H1 (cell line): ENCODE data around the gene NAMPT. TPM values are rescaled to one million over a fixed set of nuclear protein-coding genes. Genes with fewer than 3 reads are reported as not detected.

Experiments used
- CTCF ChIA-PET: fragments of 300-600 bp; sonication (Branson Sonifier 250); formaldehyde crosslinking; loops from one replicate; lab custom pipeline; 2021; ENCODE audit not compliant: partially characterized antibody; lab: Charles Lee
- POLR2A ChIA-PET: fragments of 300-600 bp; sonication (Branson Sonifier 250); formaldehyde crosslinking; loops from one replicate; lab custom pipeline; 2021; ENCODE audit warnings: inconsistent platforms; ENCODE audit not compliant: partially characterized antibody; lab: Charles Lee
- DNase-seq, 2 experiments: peaks; one replicate each; pipeline versions ENCODE4 v3.0.0 to v3.0.0-alpha.2; 2010 to 2022; ENCODE audit warnings: low spot score in 2 of 2, low read depth in 1 of 2, mixed read lengths in 1 of 2
- FAIRE-seq: peaks from 2 replicates; lab custom pipeline; 2011; peaks lifted over from hg19 to GRCh38; lab: Jason Lieb, UNC
- H2AFZ ChIP-seq: 2 replicates; pipeline ENCODE4 v1.8.1; 2012; ENCODE audit warnings: low read length, inconsistent platforms
- H2AK5ac ChIP-seq: 2 replicates; pipeline ENCODE4 v1.6.1; 2013; ENCODE audit warnings: low read depth, low read length
- H2BK120ac ChIP-seq: replicated peaks from 2 replicates; pipeline ENCODE3; 2013; ENCODE audit warnings: low read depth, low read length, inconsistent platforms
- H2BK12ac ChIP-seq: 2 replicates; pipeline ENCODE4 v1.6.1; 2013; ENCODE audit warnings: low read depth, low read length
- H2BK15ac ChIP-seq: 2 replicates; pipeline ENCODE4 v1.6.1; 2013; ENCODE audit warnings: low read length
- H2BK20ac ChIP-seq: 2 replicates; pipeline ENCODE4 v1.6.1; 2013; ENCODE audit warnings: low read length
- H2BK5ac ChIP-seq: 2 replicates; pipeline ENCODE4 v1.6.1; 2013; ENCODE audit warnings: low read depth, low read length
- H3K14ac ChIP-seq: 2 replicates; pipeline ENCODE4 v1.6.1; 2013; ENCODE audit warnings: inconsistent platforms; ENCODE audit not compliant: insufficient read length
- H3K18ac ChIP-seq: 2 replicates; pipeline ENCODE4 v1.6.1; 2013; ENCODE audit warnings: low read length; ENCODE audit errors: extremely low read depth
- H3K23ac ChIP-seq: 2 replicates; pipeline ENCODE4 v1.6.1; 2013; ENCODE audit warnings: inconsistent platforms; ENCODE audit not compliant: insufficient read length
- H3K23me2 ChIP-seq: 2 replicates; pipeline ENCODE4 v1.6.1; 2013; ENCODE audit warnings: low read depth, low read length
- H3K27ac ChIP-seq: 2 replicates; pipeline ENCODE4 v1.6.1; 2011; ENCODE audit warnings: low read depth, low read length, inconsistent platforms
- H3K27me3 ChIP-seq, 4 experiments: replicated peaks in 1 of 4; 1 replicate in 1 of 4; 2 replicates in 3 of 4; pipeline versions ENCODE4 v1.6.1 to v1.8.1; 2011 to 2013; ENCODE audit warnings: low read length in 3 of 4, mild to moderate bottlenecking in 3 of 4, inconsistent platforms in 2 of 4, mixed read lengths in 2 of 4, moderate library complexity in 1 of 4; ENCODE audit not compliant: control insufficient read depth in 3 of 4, insufficient read depth in 3 of 4; ENCODE audit errors: extremely low read depth in 1 of 4
- H3K36me3 ChIP-seq, 4 experiments: 2 replicates each; pipeline versions ENCODE4 v1.6.1 to v1.8.1; 2011 to 2013; ENCODE audit warnings: mild to moderate bottlenecking in 4 of 4, low read length in 3 of 4, moderate library complexity in 2 of 4, control low read depth in 1 of 4, inconsistent platforms in 1 of 4; ENCODE audit not compliant: insufficient read depth in 4 of 4, control insufficient read depth in 2 of 4
- H3K4ac ChIP-seq: replicated peaks from 2 replicates; pipeline ENCODE3; 2013; ENCODE audit warnings: low read length, low read depth, mixed read lengths, inconsistent platforms; ENCODE audit not compliant: insufficient read length
- H3K4me1 ChIP-seq, 4 experiments: replicated peaks in 1 of 4; 1 replicate in 1 of 4; 2 replicates in 3 of 4; pipeline versions ENCODE4 v1.6.1 to v1.8.1; 2011 to 2013; ENCODE audit warnings: low read length in 3 of 4, inconsistent platforms in 2 of 4, mixed read lengths in 1 of 4; ENCODE audit not compliant: insufficient read depth in 4 of 4, control insufficient read depth in 3 of 4
- H3K4me2 ChIP-seq, 2 experiments: 2 replicates each; pipeline versions ENCODE4 v1.6.1 to v1.8.1; 2011 to 2013; ENCODE audit warnings: low read depth in 2 of 2, low read length in 2 of 2, control low read depth in 1 of 2, inconsistent platforms in 1 of 2, mild to moderate bottlenecking in 1 of 2; ENCODE audit not compliant: insufficient read depth in 1 of 2
- H3K4me3 ChIP-seq, 4 experiments: fragments of 200-600, 300-600 bp in 1 of 4; sonication (generic), shearing (Covaris generic), sonication (Bioruptor Twin) in 1 of 4; 2 replicates each; pipeline versions ENCODE4 v1.5.1 to v1.8.1; 2011 to 2016; ENCODE audit warnings: low read length in 4 of 4, low read depth in 3 of 4, control low read depth in 2 of 4, inconsistent platforms in 2 of 4, mild to moderate bottlenecking in 2 of 4, mixed read lengths in 1 of 4, moderate library complexity in 1 of 4; ENCODE audit not compliant: insufficient read depth in 2 of 4; ENCODE audit errors: extremely low read depth in 1 of 4
- H3K56ac ChIP-seq: replicated peaks from 2 replicates; pipeline ENCODE3; 2013; ENCODE audit warnings: low read depth, mild to moderate bottlenecking, mixed read lengths, low read length, inconsistent platforms; ENCODE audit not compliant: insufficient read length
- H3K79me1 ChIP-seq: 2 replicates; pipeline ENCODE4 v1.6.1; 2013; ENCODE audit warnings: low read depth, low read length, control low read depth
- H3K79me2 ChIP-seq, 2 experiments: 2 replicates each; pipeline versions ENCODE4 v1.6.1 to v1.8.1; 2012 to 2013; ENCODE audit warnings: low read length in 2 of 2, mild to moderate bottlenecking in 2 of 2, inconsistent platforms in 1 of 2; ENCODE audit not compliant: insufficient read depth in 2 of 2, control insufficient read depth in 1 of 2
- H3K9ac ChIP-seq, 4 experiments: replicated peaks in 1 of 4; 1 replicate in 1 of 4; 2 replicates in 3 of 4; pipeline versions ENCODE4 v1.6.1 to v1.8.1; 2011 to 2013; ENCODE audit warnings: low read depth in 3 of 4, low read length in 3 of 4, control low read depth in 2 of 4, mild to moderate bottlenecking in 2 of 4, moderate library complexity in 2 of 4, inconsistent platforms in 1 of 4; ENCODE audit errors: extremely low read depth in 1 of 4
- H3K9me3 ChIP-seq, 2 experiments: 2 replicates each; pipeline versions ENCODE4 v1.6.1 to v1.8.1; 2012 to 2013; ENCODE audit warnings: mild to moderate bottlenecking in 2 of 2, moderate library complexity in 2 of 2, control low read depth in 1 of 2, inconsistent platforms in 1 of 2, low read depth in 1 of 2, low read length in 1 of 2, mixed read lengths in 1 of 2; ENCODE audit not compliant: insufficient read depth in 2 of 2
- H4K20me1 ChIP-seq, 2 experiments: replicated peaks in 1 of 2; 2 replicates each; pipeline versions ENCODE3 to v1.8.1; 2011 to 2013; ENCODE audit warnings: inconsistent platforms in 2 of 2, low read length in 2 of 2, mild to moderate bottlenecking in 1 of 2; ENCODE audit not compliant: insufficient read depth in 2 of 2, control insufficient read depth in 1 of 2
- H4K5ac ChIP-seq: 2 replicates; pipeline ENCODE4 v1.6.1; 2013; ENCODE audit warnings: low read length, low read depth, mixed read lengths, inconsistent platforms; ENCODE audit not compliant: insufficient read length
- H4K8ac ChIP-seq: 2 replicates; pipeline ENCODE4 v1.8.0; 2013; ENCODE audit warnings: mild to moderate bottlenecking, moderate library complexity, low read length, inconsistent platforms; ENCODE audit not compliant: insufficient read depth; ENCODE audit errors: extremely low read depth
- H4K91ac ChIP-seq: replicated peaks from 2 replicates; pipeline ENCODE3; 2013; ENCODE audit warnings: low read length, mixed read lengths, inconsistent platforms; ENCODE audit not compliant: insufficient read length
- ATF3 ChIP-seq: IDR thresholded peaks from 2 replicates; pipeline ENCODE4 v1.6.1; 2011; ENCODE audit warnings: low read depth, mild to moderate bottlenecking, low read length; ENCODE audit not compliant: insufficient read depth
- CTCF ChIP-seq, 3 experiments: IDR thresholded peaks; 1 replicate in 2 of 3; 2 replicates in 1 of 3; pipeline versions ENCODE4 v1.5.1 to v1.6.1; 2011; ENCODE audit warnings: low read length in 3 of 3, mild to moderate bottlenecking in 3 of 3, inconsistent platforms in 2 of 3, low read depth in 1 of 3, moderate library complexity in 1 of 3; ENCODE audit not compliant: insufficient read depth in 1 of 3; ENCODE audit errors: control extremely low read depth in 1 of 3
- POU5F1 ChIP-seq: IDR thresholded peaks from 2 replicates; pipeline ENCODE4 v1.6.1; 2011; ENCODE audit warnings: low read depth, mild to moderate bottlenecking, low read length, moderate library complexity
- WGBS, 2 experiments: shearing (Covaris generic) in 1 of 2; methylation state at CpG; one replicate each; pipeline versions ENCODE4 v1.1.6 to v1.1.7; 2013 to 2015; ENCODE audit warnings: low lambda C conversion rate in 2 of 2, mixed read lengths in 2 of 2, inconsistent platforms in 1 of 2, low coverage in 1 of 2, missing lambda C conversion rate in 1 of 2; ENCODE audit not compliant: insufficient replicate concordance in 2 of 2, insufficient coverage in 1 of 2, insufficient read length in 1 of 2; ENCODE audit errors: extremely low coverage in 1 of 2, missing lambda C conversion rate in 1 of 2; 5-methylcytosine and 5-hydroxymethylcytosine counted together
- polyA plus RNA-seq, 7 experiments: library from polyadenylated mRNA; depleted of rRNA in 3 of 7; stranded (reverse) in 5 of 7; unstranded in 2 of 7; fragments of >200 nt in 5 of 7; fragments of 200-250 nt in 2 of 7; gene quantifications; 1 replicate in 5 of 7; 2 replicates in 1 of 7; 4 replicates in 1 of 7; pipeline versions ENCODE4 v1.2.1 to v1.2.3, GENCODE V29; 2011 to 2013; ENCODE audit warnings: missing spikeins in 2 of 7, mixed read lengths in 2 of 7
- total RNA-seq: library from RNA; stranded (reverse); fragmentation: NEBNext Ultra II Directional; extraction: Animal tissue kit (Norgen Biotek cat#: 25700); gene quantifications from 2 replicates; pipeline ENCODE4 v1.2.1, GENCODE V29; 2021

NAMPT gene
- total and polyA plus RNA-seq, 2 of the 8 experiments (the other 6 are each of a cell fraction or from before 2014, with no cell fraction given) = 15.4 to 95.9 TPM

- no peaks in the 10 kb centered on the region for H3K79me1 ChIP-seq
- 94% methylated on average over 2 of the region's 2 CpGs; no CpG with 5 or more reads in 1 of the 2 experiments for WGBS, 2 experiments
- POLR2A ChIA-PET = no interaction called here
- H3K36me3 ChIP-seq = peaks cover 0 to 64% (median 27%) of the 10 kb centered on the region in 4 experiments; a peak in 6 of 8 replicates
- H3K79me2 ChIP-seq = no peaks in the 10 kb centered on the region
- H2BK15ac ChIP-seq = no peak overlapping the region
- no peak overlapping the region for H3K9ac ChIP-seq
- no peak overlapping the region for H3K14ac ChIP-seq
- H3K23ac ChIP-seq = no peak overlapping the region
- H4K8ac ChIP-seq = no peak overlapping the region
- TF ChIP-seq CTCF (IDR thresholded peaks at IDR 0.05; ENCODE audit: control extremely low read depth in 1 of 3, insufficient read depth in 1 of 3, low read depth in 1 of 3, low read length in 3 of 3) (no peak), ATF3 (no peak), POU5F1 (no peak)
- TF ChIP-seq, all 59 proteins: peak for 0
- FAIRE-seq (no peak), DNase-seq (no peak)
- Histone ChIP-seq H3K4ac (no peak overlapping the region), H2AFZ (no peak overlapping the region), H2BK5ac (no peak overlapping the region), H4K91ac (no peak overlapping the region), H2AK5ac (no peak overlapping the region), H2BK20ac (no peak overlapping the region), H3K27ac (no peak overlapping the region), H4K5ac (no peak overlapping the region), H3K4me2 (no peak overlapping the region), H3K4me3 (no peak overlapping the region), H3K18ac (no peak overlapping the region), H3K27me3 (no peaks in the 10 kb centered on the region), H2BK12ac (no peak overlapping the region), H3K56ac (no peak overlapping the region), H3K23me2 (no peaks in the 10 kb centered on the region), H4K20me1 (no peaks in the 10 kb centered on the region), H3K9me3 (no peaks in the 10 kb centered on the region), H3K4me1 (no peaks in the 10 kb centered on the region), H2BK120ac (no peak overlapping the region)
- CTCF ChIA-PET = no interaction called here
Measured at GRCh38 chr7:106262221-106262881, 22.4 kb downstream of the NAMPT start.
